Panc1 (cell line): ENCODE results near the gene CACNA2D3. TPM values are rescaled to one million over a fixed set of nuclear protein-coding genes. Genes with fewer than 3 reads are reported as not detected.

ENCODE experiments used
- ATAC-seq: fragments of 200-7000 bp; cut with Tn5 transposase; 2 replicates; pipeline ENCODE4 v1.9.1; 2020; ENCODE audit warnings: mild to moderate bottlenecking, moderate library complexity
- BruUV-seq: library from RNA; stranded (reverse); fragments of 400-500 nt; replicated peaks from 2 replicates; lab custom pipeline; 2021; lab: Mats Ljungman, UMichigan
- CTCF ChIA-PET: fragments of 300-600 bp; sonication (Branson Sonifier 250); formaldehyde crosslinking; loops from one replicate; lab custom pipeline; 2022; ENCODE audit warnings: antibody characterized with exemption; lab: Charles Lee
- POLR2A ChIA-PET: fragments of 300-600 bp; sonication (Branson Sonifier 250); formaldehyde crosslinking; loops from one replicate; lab custom pipeline; 2022; ENCODE audit warnings: antibody characterized with exemption; lab: Charles Lee
- DNase-seq: peaks from one replicate; pipeline ENCODE4 v3.0.0-alpha.2; 2010; ENCODE audit warnings: low read depth, low spot score
- H3K27ac ChIP-seq: 2 replicates; pipeline ENCODE4 v1.5.1; 2011; ENCODE audit warnings: mild to moderate bottlenecking, low read length, inconsistent platforms
- H3K27me3 ChIP-seq: fragments of 200-500 bp; sonication (Bioruptor generic); 2 replicates; pipeline ENCODE4 v1.6.0; 2014; ENCODE audit warnings: low read length, inconsistent platforms; ENCODE audit not compliant: control insufficient read depth, insufficient read depth
- H3K36me3 ChIP-seq: fragments of 200-500 bp; sonication (Bioruptor generic); 2 replicates; pipeline ENCODE4 v1.5.1; 2014; ENCODE audit warnings: inconsistent platforms, mild to moderate bottlenecking, low read length, moderate library complexity; ENCODE audit not compliant: control insufficient read depth, insufficient read depth
- H3K4me1 ChIP-seq: 2 replicates; pipeline ENCODE4 v1.5.1; 2011; ENCODE audit warnings: inconsistent platforms, mild to moderate bottlenecking, low read length, moderate library complexity; ENCODE audit not compliant: control insufficient read depth, insufficient read depth
- H3K4me3 ChIP-seq, 2 experiments: 2 replicates each; pipeline ENCODE4 v1.5.1; 2011 to 2012; ENCODE audit warnings: low read depth in 2 of 2, low read length in 2 of 2, mild to moderate bottlenecking in 2 of 2, inconsistent platforms in 1 of 2, moderate library complexity in 1 of 2
- H3K9me3 ChIP-seq: fragments of 200-500 bp; sonication (Bioruptor generic); 2 replicates; pipeline ENCODE4 v1.5.1; 2014; ENCODE audit warnings: low read depth, mild to moderate bottlenecking, inconsistent platforms, low read length, moderate library complexity; ENCODE audit not compliant: control insufficient read depth, insufficient read depth
- POLR2AphosphoS5 ChIP-seq: IDR thresholded peaks from 2 replicates; pipeline ENCODE4 v1.6.1; 2012; ENCODE audit warnings: mild to moderate bottlenecking, low read depth, low read length, moderate library complexity
- SIN3A ChIP-seq: IDR thresholded peaks from 2 replicates; pipeline ENCODE4 v1.6.1; 2012; ENCODE audit warnings: low read depth, mild to moderate bottlenecking, low read length, moderate library complexity, borderline replicate concordance; ENCODE audit not compliant: insufficient read depth
- TCF7L2 ChIP-seq: IDR thresholded peaks from 2 replicates; pipeline ENCODE4 v1.6.1; 2011; ENCODE audit warnings: mild to moderate bottlenecking, low read depth, low read length, inconsistent platforms
- in situ Hi-C: cut with HindIII; loops from 2 replicates; pipeline ENCODE4 v1.10.0; 2016; ENCODE audit warnings: low sequenced_read_pairs, low pct_unique_long_range_greater_than_20kb
- intact Hi-C: fragments of 100-400 bp; cut with micrococcal nuclease; formaldehyde crosslinking; loops from one replicate; pipeline ENCODE4 v1.10.0; 2022; ENCODE audit not compliant: unreplicated experiment
- total RNA-seq: library from RNA; stranded (reverse); gene quantifications from one replicate; pipeline ENCODE4 v1.2.1, GENCODE V29; 2021; ENCODE audit not compliant: unreplicated experiment
- TF ChIP-seq, protein P1 (sequence below), 2 experiments: IDR thresholded peaks; 2 replicates each; pipeline ENCODE4 v1.6.1; 2011 to 2012; ENCODE audit warnings: low read depth in 2 of 2, control low read depth in 1 of 2, low read length in 1 of 2, mild to moderate bottlenecking in 1 of 2, moderate library complexity in 1 of 2; ENCODE audit not compliant: insufficient read depth in 1 of 2
- TF ChIP-seq, protein P2 (sequence below): fragments of 450-650 bp; IDR thresholded peaks from 2 replicates; pipeline ENCODE4 v1.5.1; 2017; ENCODE audit warnings: mild to moderate bottlenecking

Gene CACNA2D3
- total RNA-seq, 1 experiment from 2014 or later, result 0.41 TPM

DNA sequence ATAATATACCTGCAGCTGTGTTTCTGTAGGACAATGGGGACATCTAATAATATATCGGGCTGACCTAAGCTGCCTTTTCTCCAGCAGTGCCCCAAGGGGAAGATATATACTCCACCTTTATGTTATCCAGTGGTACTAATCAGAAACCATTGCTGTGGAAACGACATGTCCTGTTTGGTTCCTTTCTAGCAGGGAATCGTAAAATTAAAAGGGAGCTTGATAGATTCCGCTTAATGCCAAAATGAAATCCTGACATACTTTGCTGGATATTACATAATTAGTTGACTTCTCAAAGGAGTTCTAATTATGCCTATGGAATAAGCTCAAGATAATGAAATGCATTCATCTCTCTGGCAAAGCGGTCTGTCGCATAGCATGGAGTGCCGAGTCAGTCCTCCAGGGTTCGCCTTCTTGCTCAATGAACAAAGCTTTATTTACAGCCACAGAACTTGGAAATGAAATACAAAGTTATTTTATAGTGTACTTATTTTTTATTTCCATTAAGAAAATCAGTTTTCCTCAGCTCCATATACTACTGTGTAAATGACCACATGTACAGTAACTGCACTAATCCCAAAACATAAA is 542.8 kb downstream of the CACNA2D3 start:
- TF ChIP-seq TCF7L2 (no peak), SIN3A (no peak), POLR2AphosphoS5 (no peak)
- TF ChIP-seq, protein P1, sequence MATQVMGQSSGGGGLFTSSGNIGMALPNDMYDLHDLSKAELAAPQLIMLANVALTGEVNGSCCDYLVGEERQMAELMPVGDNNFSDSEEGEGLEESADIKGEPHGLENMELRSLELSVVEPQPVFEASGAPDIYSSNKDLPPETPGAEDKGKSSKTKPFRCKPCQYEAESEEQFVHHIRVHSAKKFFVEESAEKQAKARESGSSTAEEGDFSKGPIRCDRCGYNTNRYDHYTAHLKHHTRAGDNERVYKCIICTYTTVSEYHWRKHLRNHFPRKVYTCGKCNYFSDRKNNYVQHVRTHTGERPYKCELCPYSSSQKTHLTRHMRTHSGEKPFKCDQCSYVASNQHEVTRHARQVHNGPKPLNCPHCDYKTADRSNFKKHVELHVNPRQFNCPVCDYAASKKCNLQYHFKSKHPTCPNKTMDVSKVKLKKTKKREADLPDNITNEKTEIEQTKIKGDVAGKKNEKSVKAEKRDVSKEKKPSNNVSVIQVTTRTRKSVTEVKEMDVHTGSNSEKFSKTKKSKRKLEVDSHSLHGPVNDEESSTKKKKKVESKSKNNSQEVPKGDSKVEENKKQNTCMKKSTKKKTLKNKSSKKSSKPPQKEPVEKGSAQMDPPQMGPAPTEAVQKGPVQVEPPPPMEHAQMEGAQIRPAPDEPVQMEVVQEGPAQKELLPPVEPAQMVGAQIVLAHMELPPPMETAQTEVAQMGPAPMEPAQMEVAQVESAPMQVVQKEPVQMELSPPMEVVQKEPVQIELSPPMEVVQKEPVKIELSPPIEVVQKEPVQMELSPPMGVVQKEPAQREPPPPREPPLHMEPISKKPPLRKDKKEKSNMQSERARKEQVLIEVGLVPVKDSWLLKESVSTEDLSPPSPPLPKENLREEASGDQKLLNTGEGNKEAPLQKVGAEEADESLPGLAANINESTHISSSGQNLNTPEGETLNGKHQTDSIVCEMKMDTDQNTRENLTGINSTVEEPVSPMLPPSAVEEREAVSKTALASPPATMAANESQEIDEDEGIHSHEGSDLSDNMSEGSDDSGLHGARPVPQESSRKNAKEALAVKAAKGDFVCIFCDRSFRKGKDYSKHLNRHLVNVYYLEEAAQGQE (IDR thresholded peaks at IDR 0.05; ENCODE audit: insufficient read depth in 1 of 2, low read depth in 2 of 2, low read length in 1 of 2), result no peak
- TF ChIP-seq, protein P2, sequence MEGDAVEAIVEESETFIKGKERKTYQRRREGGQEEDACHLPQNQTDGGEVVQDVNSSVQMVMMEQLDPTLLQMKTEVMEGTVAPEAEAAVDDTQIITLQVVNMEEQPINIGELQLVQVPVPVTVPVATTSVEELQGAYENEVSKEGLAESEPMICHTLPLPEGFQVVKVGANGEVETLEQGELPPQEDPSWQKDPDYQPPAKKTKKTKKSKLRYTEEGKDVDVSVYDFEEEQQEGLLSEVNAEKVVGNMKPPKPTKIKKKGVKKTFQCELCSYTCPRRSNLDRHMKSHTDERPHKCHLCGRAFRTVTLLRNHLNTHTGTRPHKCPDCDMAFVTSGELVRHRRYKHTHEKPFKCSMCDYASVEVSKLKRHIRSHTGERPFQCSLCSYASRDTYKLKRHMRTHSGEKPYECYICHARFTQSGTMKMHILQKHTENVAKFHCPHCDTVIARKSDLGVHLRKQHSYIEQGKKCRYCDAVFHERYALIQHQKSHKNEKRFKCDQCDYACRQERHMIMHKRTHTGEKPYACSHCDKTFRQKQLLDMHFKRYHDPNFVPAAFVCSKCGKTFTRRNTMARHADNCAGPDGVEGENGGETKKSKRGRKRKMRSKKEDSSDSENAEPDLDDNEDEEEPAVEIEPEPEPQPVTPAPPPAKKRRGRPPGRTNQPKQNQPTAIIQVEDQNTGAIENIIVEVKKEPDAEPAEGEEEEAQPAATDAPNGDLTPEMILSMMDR, result no peak
- in situ Hi-C loops (no loop called here), intact Hi-C loops (no loop called here)
- H3K4me3 ChIP-seq, result no peak overlapping the region
- no TSS peak for BruUV-seq
- no peaks in the 10 kb centered on the region for H3K36me3 ChIP-seq
- DNase-seq, result no peak
- H3K4me1 ChIP-seq, result no peaks in the 10 kb centered on the region
- ATAC-seq, result no peak
- H3K9me3 ChIP-seq, result no peaks in the 10 kb centered on the region
- no peaks in the 10 kb centered on the region for H3K27me3 ChIP-seq
- POLR2A ChIA-PET, result interaction anchor here (0.6 kb wide), 1 partner anchor 70 kb away, joined by 5 read pairs; no protein-coding TSS in a partner anchor
- CTCF ChIA-PET, result no interaction called here
- no peak overlapping the region for H3K27ac ChIP-seq

DNA sequence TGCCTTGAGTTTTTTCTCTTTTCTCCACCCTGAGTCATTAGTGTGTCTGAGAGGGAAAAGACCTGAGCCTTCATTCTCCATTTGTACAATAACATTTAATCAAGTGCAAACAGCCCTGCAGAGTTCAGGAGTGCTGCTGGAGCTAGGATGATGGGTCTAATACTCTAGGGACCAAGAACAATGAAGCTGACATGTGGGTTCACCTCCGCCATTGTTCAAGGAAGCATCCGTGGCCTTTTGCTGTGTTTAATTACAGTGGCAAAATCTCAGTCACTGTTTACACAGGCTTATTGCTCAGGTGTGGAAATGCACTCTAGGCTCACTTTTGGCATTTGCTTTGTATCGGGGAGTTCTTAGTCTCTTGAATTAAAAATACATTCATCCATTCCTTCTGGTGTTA is 545.9 kb downstream of the CACNA2D3 start:
- intact Hi-C loops (no loop called here), in situ Hi-C loops (no loop called here)
- ChIA-PET CTCF (no interaction called here), POLR2A (no interaction called here)
- Histone ChIP-seq H3K27me3 (no peaks in the 10 kb centered on the region), H3K4me1 (no peaks in the 10 kb centered on the region), H3K27ac (no peak overlapping the region), H3K36me3 (no peaks in the 10 kb centered on the region), H3K4me3 (no peak overlapping the region), H3K9me3 (no peaks in the 10 kb centered on the region)
- BruUV-seq, result no TSS peak
- TF ChIP-seq, protein P2, result no peak
- TF ChIP-seq TCF7L2 (no peak), POLR2AphosphoS5 (no peak), SIN3A (no peak)
- TF ChIP-seq, protein P1 (IDR thresholded peaks at IDR 0.05; ENCODE audit: insufficient read depth in 1 of 2, low read depth in 2 of 2, low read length in 1 of 2), result no peak
- ATAC-seq (no peak), DNase-seq (no peak)
